ENCODE results near the gene ARHGAP5. TPM values are rescaled to one million over a fixed set of nuclear protein-coding genes. Genes with fewer than 3 reads are reported as not detected.

ARHGAP5 gene
- total and polyA plus RNA-seq, 9 of the 15 experiments (the other 6 are each of a cell fraction or from before 2014, with no cell fraction given), result 3.1 to 21.8 (median 12.1) TPM

GRCh38 chr14:32076278-32077080 is 625 bp upstream of the ARHGAP5 start (continued):
- TF ChIP-seq MITF (IDR thresholded peaks at IDR 0.05), result no peak
- no peak for TF ChIP-seq ID3 (CRISPR knock-in tag; IDR thresholded peaks at IDR 0.05)
- peak; percentile 20; the same call in 1 of the 2 replicates for TF ChIP-seq ID3 (tag; IDR thresholded peaks at IDR 0.05)
- TF ChIP-seq RFX1 (IDR thresholded peaks at IDR 0.05), result no peak
- no peak for TF ChIP-seq MYBL2 (IDR thresholded peaks at IDR 0.05; ENCODE audit: low read depth)
- no peak for TF ChIP-seq MYBL2 (CRISPR knock-in tag; IDR thresholded peaks at IDR 0.05; ENCODE audit: borderline replicate concordance)
- TF ChIP-seq ZNF24 (IDR thresholded peaks at IDR 0.05), result no peak
- no peak for TF ChIP-seq POLR2AphosphoS5 (IDR thresholded peaks at IDR 0.05; ENCODE audit: control insufficient read depth, insufficient read depth, low read depth, low read length)
- no peak for TF ChIP-seq JUN (IDR thresholded peaks at IDR 0.05; ENCODE audit: borderline replicate concordance, low read depth, low read length)
- no peak for TF ChIP-seq JUN (CRISPR knock-in tag; IDR thresholded peaks at IDR 0.05; ENCODE audit: borderline replicate concordance)
- no peak for TF ChIP-seq SMAD3 (CRISPR knock-in tag; conservative IDR thresholded peaks at IDR 0.05)
- no peak for TF ChIP-seq USF1 (CRISPR knock-in tag; IDR thresholded peaks at IDR 0.05)
- no peak for TF ChIP-seq HINFP (tag; conservative IDR thresholded peaks at IDR 0.05; ENCODE audit: low read depth)
- TF ChIP-seq ZNF174 (CRISPR knock-in tag; IDR thresholded peaks at IDR 0.05), result no peak
- TF ChIP-seq YY1 (IDR thresholded peaks at IDR 0.05; ENCODE audit: borderline replicate concordance in 1 of 3, control insufficient read depth in 1 of 3, extremely low read depth in 1 of 3, insufficient read depth in 3 of 3, insufficient read length in 1 of 3, insufficient replicate concordance in 2 of 3, low read depth in 1 of 3, low read length in 2 of 3), result no peak
- no peak for TF ChIP-seq PYGO2 (tag; IDR thresholded peaks at IDR 0.05)
- no peak for TF ChIP-seq HOXB6 (CRISPR knock-in tag; IDR thresholded peaks at IDR 0.05; ENCODE audit: borderline replicate concordance)
- no peak for TF ChIP-seq TCF3 (CRISPR knock-in tag; IDR thresholded peaks at IDR 0.05)
- TF ChIP-seq RBM15 (IDR thresholded peaks at IDR 0.05; ENCODE audit: insufficient read depth, low read length), result no peak
- no peak for TF ChIP-seq STAG1 (CRISPR knock-in tag; IDR thresholded peaks at IDR 0.05; ENCODE audit: borderline replicate concordance)
- no peak for TF ChIP-seq THRAP3 (IDR thresholded peaks at IDR 0.05; ENCODE audit: borderline replicate concordance)
- TF ChIP-seq BDP1 (IDR thresholded peaks at IDR 0.05; ENCODE audit: insufficient read depth, insufficient read length), result no peak

Data from K562 (cell line).